Hepatocyte (in vitro differentiated cells): ENCODE results near the gene POU3F1. TPM values are rescaled to one million over a fixed set of nuclear protein-coding genes. Genes with fewer than 3 reads are reported as not detected.

ENCODE experiments used
- DNase-seq: peaks from one replicate; pipeline ENCODE4 v3.0.0-alpha.2; 2016; ENCODE audit warnings: low spot score
- H2AFZ ChIP-seq: fragments of 200-600 bp; sonication (generic); 2 replicates; pipeline ENCODE4 v1.6.0; 2016; ENCODE audit warnings: antibody characterized with exemption, mild to moderate bottlenecking
- H3K27ac ChIP-seq: fragments of 200-600 bp; sonication (generic); 2 replicates; pipeline ENCODE4 v1.5.1; 2016; ENCODE audit warnings: mild to moderate bottlenecking
- H3K27me3 ChIP-seq: fragments of 200-600 bp; sonication (generic); 2 replicates; pipeline ENCODE4 v1.6.1; 2016
- H3K36me3 ChIP-seq: fragments of 200-600 bp; sonication (generic); replicated peaks from 2 replicates; pipeline ENCODE4 v1.5.1; 2016; ENCODE audit warnings: low read depth; ENCODE audit not compliant: insufficient read depth
- H3K4me1 ChIP-seq: fragments of 200-600 bp; sonication (generic); 2 replicates; pipeline ENCODE4 v1.5.1; 2016; ENCODE audit warnings: mild to moderate bottlenecking, moderate library complexity; ENCODE audit not compliant: insufficient read depth
- H3K4me2 ChIP-seq: fragments of 200-600 bp; sonication (generic); 2 replicates; pipeline ENCODE4 v1.6.0; 2016
- H3K4me3 ChIP-seq: fragments of 200-600 bp; sonication (generic); 2 replicates; pipeline ENCODE4 v1.5.1; 2016; ENCODE audit warnings: mild to moderate bottlenecking
- H3K79me2 ChIP-seq: fragments of 200-600 bp; sonication (generic); 2 replicates; pipeline ENCODE4 v1.6.0; 2017; ENCODE audit warnings: mild to moderate bottlenecking
- H3K9me2 ChIP-seq: fragments of 200-600 bp; sonication (generic); replicated peaks from 2 replicates; pipeline ENCODE4 v1.6.0; 2017; ENCODE audit warnings: mild to moderate bottlenecking; ENCODE audit not compliant: insufficient read depth
- H3K9me3 ChIP-seq: fragments of 200-600 bp; sonication (generic); 2 replicates; pipeline ENCODE4 v1.5.1; 2016; ENCODE audit warnings: low read depth, mild to moderate bottlenecking
- H4K20me1 ChIP-seq: fragments of 200-600 bp; sonication (generic); 2 replicates; pipeline ENCODE4 v1.6.0; 2016; ENCODE audit warnings: mild to moderate bottlenecking; ENCODE audit not compliant: insufficient read depth, poor library complexity, severe bottlenecking
- CTCF ChIP-seq: fragments of 200-600 bp; sonication (generic); IDR thresholded peaks from 2 replicates; pipeline ENCODE4 v1.5.1; 2016; ENCODE audit warnings: antibody characterized with exemption, mild to moderate bottlenecking; ENCODE audit not compliant: poor library complexity
- EZH2 ChIP-seq: fragments of 200-600 bp; sonication (generic); IDR thresholded peaks from 2 replicates; pipeline ENCODE4 v1.6.1; 2016; ENCODE audit warnings: antibody characterized with exemption, mild to moderate bottlenecking, borderline replicate concordance
- EZH2phosphoT487 ChIP-seq: fragments of 200-600 bp; sonication (generic); IDR thresholded peaks from one replicate; pipeline ENCODE4 v1.6.1; 2018; ENCODE audit warnings: antibody characterized with exemption, mild to moderate bottlenecking, low read depth, moderate library complexity; ENCODE audit not compliant: unreplicated experiment, severe bottlenecking
- WGBS: methylation state at CpG from one replicate; pipeline ENCODE4 v1.1.6; 2016; ENCODE audit warnings: low lambda C conversion rate; ENCODE audit errors: missing lambda C conversion rate; 5-methylcytosine and 5-hydroxymethylcytosine counted together
- polyA plus RNA-seq: library from polyadenylated mRNA; unstranded; fragments of >200 nt; fragmentation: Nextera tagmentation; extraction: Ambion mirVana; gene quantifications from 2 replicates; pipeline ENCODE4 v1.2.1, GENCODE V29; 2016
- total RNA-seq: library from RNA; depleted of rRNA; stranded (reverse); fragments of >200 nt; gene quantifications from 2 replicates; pipeline ENCODE4 v1.2.3, GENCODE V29; 2014

The POU3F1 gene
- total and polyA plus RNA-seq, 2 experiments from 2014 or later: 0.73 TPM; not detected in 1

GRCh38 chr1:38029081-38029681 is 17.4 kb downstream of the POU3F1 start:
- no peaks in the 10 kb centered on the region for H3K9me3 ChIP-seq
- H3K36me3 ChIP-seq: no peaks in the 10 kb centered on the region
- no peak for TF ChIP-seq EZH2phosphoT487
- TF ChIP-seq EZH2: no peak
- TF ChIP-seq CTCF: no peak
- H3K27ac ChIP-seq: peak overlapping the region; percentile 69
- H3K4me3 ChIP-seq: no peak overlapping the region
- no peak overlapping the region for H2AFZ ChIP-seq
- DNase-seq: peak; percentile 51
- no peaks in the 10 kb centered on the region for H3K9me2 ChIP-seq
- peaks cover 4% of the 10 kb centered on the region for H3K27me3 ChIP-seq
- H3K4me2 ChIP-seq: peak overlapping the region; percentile 55
- H3K79me2 ChIP-seq: no peaks in the 10 kb centered on the region
- peaks cover 26% of the 10 kb centered on the region for H3K4me1 ChIP-seq
- no peaks in the 10 kb centered on the region for H4K20me1 ChIP-seq
- WGBS: 37% methylated on average over 23 of the region's 23 CpGs

DNA sequence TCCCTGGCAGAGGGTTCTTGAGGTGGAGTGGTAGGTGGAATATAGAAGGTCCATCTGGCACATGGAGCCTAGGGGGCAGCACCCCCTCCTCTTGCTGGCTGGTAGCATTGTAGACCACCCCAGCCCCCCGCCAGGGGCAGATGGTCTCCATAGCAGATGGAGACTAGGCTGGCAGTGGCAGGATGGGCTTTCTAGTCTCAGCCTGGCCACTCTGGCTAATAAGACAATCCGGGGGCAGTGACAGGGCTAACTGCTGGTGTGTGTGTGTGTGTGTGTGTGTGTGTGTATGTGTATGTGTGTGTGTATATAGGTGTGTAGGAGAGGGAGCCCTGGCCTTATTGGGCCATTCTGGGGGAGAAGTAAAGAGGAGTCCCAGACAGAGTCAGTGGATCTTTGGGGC is 17.9 kb downstream of the POU3F1 start:
- H4K20me1 ChIP-seq: no peaks in the 10 kb centered on the region
- peaks cover 26% of the 10 kb centered on the region for H3K4me1 ChIP-seq
- H3K79me2 ChIP-seq: no peaks in the 10 kb centered on the region
- H2AFZ ChIP-seq: no peak overlapping the region
- 79% methylated on average over 2 of the region's 2 CpGs for WGBS
- H3K4me2 ChIP-seq: peak overlapping the region; percentile 55
- H3K4me3 ChIP-seq: no peak overlapping the region
- no peaks in the 10 kb centered on the region for H3K9me2 ChIP-seq
- H3K27me3 ChIP-seq: no peaks in the 10 kb centered on the region
- no peak for TF ChIP-seq CTCF
- no peak for TF ChIP-seq EZH2phosphoT487
- no peak for TF ChIP-seq EZH2
- no peak overlapping the region for H3K27ac ChIP-seq
- no peaks in the 10 kb centered on the region for H3K9me3 ChIP-seq
- no peaks in the 10 kb centered on the region for H3K36me3 ChIP-seq
- DNase-seq: no peak

DNA sequence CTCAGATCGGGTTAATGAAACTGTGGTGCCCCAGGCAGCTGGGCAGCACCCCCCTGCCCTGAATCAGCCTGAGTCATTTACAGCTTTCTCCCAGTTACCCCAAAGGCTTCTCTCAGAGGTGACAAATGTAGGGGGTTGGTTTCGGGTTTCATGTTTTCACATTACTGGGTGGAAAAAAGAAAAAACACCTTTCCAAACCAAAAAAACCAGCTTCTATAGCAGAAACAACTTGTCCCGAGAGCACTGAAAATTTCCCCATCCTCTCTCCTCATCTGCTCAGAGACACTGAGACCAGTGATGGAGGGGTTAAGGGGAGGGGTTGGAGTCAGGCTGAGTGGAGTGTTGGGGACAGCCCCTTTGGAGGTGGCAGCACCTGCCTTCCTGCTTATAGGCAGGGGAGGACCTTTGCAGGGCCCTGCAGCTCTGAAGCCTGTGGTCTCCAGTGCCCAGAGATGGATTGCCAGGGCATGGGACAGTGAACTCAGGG is 18.4 kb downstream of the POU3F1 start:
- H3K9me3 ChIP-seq: no peaks in the 10 kb centered on the region
- TF ChIP-seq EZH2 (no peak), EZH2phosphoT487 (no peak), CTCF (no peak)
- H3K27ac ChIP-seq: no peak overlapping the region
- H2AFZ ChIP-seq: no peak overlapping the region
- H3K4me3 ChIP-seq: no peak overlapping the region
- H3K4me2 ChIP-seq: no peak overlapping the region
- H3K4me1 ChIP-seq: peaks cover 26% of the 10 kb centered on the region
- no peaks in the 10 kb centered on the region for H4K20me1 ChIP-seq
- no peaks in the 10 kb centered on the region for H3K27me3 ChIP-seq
- no peaks in the 10 kb centered on the region for H3K9me2 ChIP-seq
- 65% methylated on average over 3 of the region's 3 CpGs for WGBS
- no peaks in the 10 kb centered on the region for H3K79me2 ChIP-seq
- no peak for DNase-seq
- H3K36me3 ChIP-seq: no peaks in the 10 kb centered on the region
